Measurements from ENCODE around the gene HOXA3. TPM values are rescaled to one million over a fixed set of nuclear protein-coding genes. Genes with fewer than 3 reads are reported as not detected.

HOXA3 gene
- total RNA-seq, 1 donor from 2014 or later, result 3.9 TPM

GRCh38 chr7:27194686-27195379 is 42.5 kb upstream of the HOXA3 start:
- Histone ChIP-seq H3K36me3 (no peaks in the 10 kb centered on the region), H3K4me1 (peaks cover 30% of the 10 kb centered on the region), H3K27ac (peak overlapping the region; percentile 99), H3K4me3 (peak overlapping the region; percentile 88 to 91), H3K27me3 (peaks cover 6% of the 10 kb centered on the region), H3K9me3 (no peaks in the 10 kb centered on the region)
- intact Hi-C loops (cut with DNase I), result loop anchor here (10.0 kb wide), 1 partner anchor 580 kb away; no protein-coding TSS in a partner anchor
- TF ChIP-seq CTCF (IDR thresholded peaks at IDR 0.05) (no peak), POLR2A (IDR thresholded peaks at IDR 0.05) (peak in 1 of 2 donors; percentile 23)
- no peak for DNase-seq (ENCODE audit: extremely low spot score in 2 of 2)

- peaks cover 6% of the 10 kb centered on the region for H3K27me3 ChIP-seq
- peaks cover 38% of the 10 kb centered on the region for H3K4me1 ChIP-seq
- intact Hi-C loops (cut with DNase I), result loop anchor here (10.0 kb wide), 1 partner anchor 581 kb away; no protein-coding TSS in a partner anchor
- no peak for TF ChIP-seq CTCF (IDR thresholded peaks at IDR 0.05)
- TF ChIP-seq POLR2A (IDR thresholded peaks at IDR 0.05), result no peak
- TF ChIP-seq POLR2AphosphoS5 (IDR thresholded peaks at IDR 0.05; ENCODE audit: insufficient read depth in 1 of 2, low read depth in 1 of 2), result no peak
- no peaks in the 10 kb centered on the region for H3K36me3 ChIP-seq
- H3K9me3 ChIP-seq, result no peaks in the 10 kb centered on the region
- peak overlapping the region; percentile 88 to 91 for H3K4me3 ChIP-seq
- peak overlapping the region; percentile 99 for H3K27ac ChIP-seq
- DNase-seq (ENCODE audit: extremely low spot score in 2 of 2), result no peak
These were observed 41.6 kb upstream of the HOXA3 start for GRCh38 chr7:27194002-27194352.

GRCh38 chr7:27193335-27194001 is 41.1 kb upstream of the HOXA3 start:
- Histone ChIP-seq H3K36me3 (no peaks in the 10 kb centered on the region), H3K9me3 (no peaks in the 10 kb centered on the region), H3K4me1 (peaks cover 42% of the 10 kb centered on the region), H3K27me3 (peaks cover 4% of the 10 kb centered on the region), H3K27ac (peak overlapping the region; percentile 99), H3K4me3 (peak overlapping the region; percentile 88 to 91)
- intact Hi-C loops (cut with DNase I), result loop anchor here (10.0 kb wide), 1 partner anchor 581 kb away; no protein-coding TSS in a partner anchor
- DNase-seq (ENCODE audit: extremely low spot score in 2 of 2), result peak in 1 of 2 donors; percentile 88
- peak in 1 of 2 donors; percentile 41 for TF ChIP-seq POLR2AphosphoS5 (IDR thresholded peaks at IDR 0.05; ENCODE audit: insufficient read depth in 1 of 2, low read depth in 1 of 2)
- no peak for TF ChIP-seq POLR2A (IDR thresholded peaks at IDR 0.05)

- peak in 1 of 2 donors; percentile 74 for TF ChIP-seq POLR2AphosphoS5 (IDR thresholded peaks at IDR 0.05; ENCODE audit: insufficient read depth in 1 of 2, low read depth in 1 of 2)
- TF ChIP-seq POLR2A (IDR thresholded peaks at IDR 0.05), result no peak
- TF ChIP-seq CTCF (IDR thresholded peaks at IDR 0.05), result no peak
These were observed 40.4 kb upstream of the HOXA3 start for GRCh38 chr7:27192546-27193334.

GRCh38 chr7:27191833-27192545 is 39.6 kb upstream of the HOXA3 start:
- intact Hi-C loops (cut with DNase I), result loop anchor here (10.0 kb wide), 1 partner anchor 583 kb away; no protein-coding TSS in a partner anchor
- H3K27me3 ChIP-seq, result no peaks in the 10 kb centered on the region
- H3K4me1 ChIP-seq, result peaks cover 55% of the 10 kb centered on the region
- no peaks in the 10 kb centered on the region for H3K36me3 ChIP-seq
- no peak for TF ChIP-seq CTCF (IDR thresholded peaks at IDR 0.05)
- TF ChIP-seq POLR2A (IDR thresholded peaks at IDR 0.05), result peak in 1 of 2 donors; percentile 17
- TF ChIP-seq POLR2AphosphoS5 (IDR thresholded peaks at IDR 0.05; ENCODE audit: insufficient read depth in 1 of 2, low read depth in 1 of 2), result peak in 1 of 2 donors; percentile 76
- peak overlapping the region; percentile 99 for H3K27ac ChIP-seq
- H3K9me3 ChIP-seq, result no peaks in the 10 kb centered on the region
- DNase-seq (ENCODE audit: extremely low spot score in 2 of 2), result no peak
- peak overlapping the region; percentile 88 to 91 for H3K4me3 ChIP-seq

More at GRCh38 chr7:27192546-27193334, 40.4 kb upstream of the HOXA3 start:
- intact Hi-C loops (cut with DNase I), result loop anchor here (10.0 kb wide), 1 partner anchor 582 kb away; no protein-coding TSS in a partner anchor
- DNase-seq (ENCODE audit: extremely low spot score in 2 of 2), result no peak
- H3K4me3 ChIP-seq, result peak overlapping the region; percentile 88 to 91
- peak overlapping the region; percentile 99 for H3K27ac ChIP-seq
- H3K9me3 ChIP-seq, result no peaks in the 10 kb centered on the region
- H3K36me3 ChIP-seq, result no peaks in the 10 kb centered on the region
- H3K27me3 ChIP-seq, result no peaks in the 10 kb centered on the region
- H3K4me1 ChIP-seq, result peaks cover 49% of the 10 kb centered on the region
